NCI-H128 (cell line): ENCODE data around the gene KNOP1.
"Not testable (repeated sequence)": the region's sequence is repeated elsewhere in the genome, so short reads cannot be mapped to it uniquely, and the experiment has no call there.

Experiments
- DNase-seq: peaks from one replicate; lab custom pipeline; 2025; ENCODE audit not compliant: unreplicated experiment; lab: John Stamatoyannopoulos, UW

The KNOP1 gene

DNA sequence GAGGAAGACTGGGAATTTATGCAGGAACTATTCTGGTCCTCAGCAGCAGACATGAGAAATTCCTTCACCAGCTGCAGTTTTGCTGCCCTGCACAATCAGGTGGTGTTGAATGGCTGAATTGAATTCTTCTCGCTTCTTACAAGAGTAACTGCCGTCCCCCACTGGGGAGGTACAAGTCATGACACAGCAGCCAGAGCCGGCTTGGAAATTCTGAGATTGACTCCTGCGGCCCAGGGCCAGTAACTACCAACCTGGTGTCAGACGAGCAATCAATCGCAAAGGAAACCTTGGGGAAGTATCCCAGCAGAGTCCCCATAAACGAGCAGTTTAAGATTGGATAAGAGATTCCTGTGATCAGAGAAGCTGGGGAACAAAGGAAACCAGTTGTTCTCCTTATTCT lies 30.7 kb downstream of the KNOP1 start:
- DNase-seq = no peak

GRCh38 chr16:19685176-19685575 lies 32.9 kb downstream of the KNOP1 start:
- no peak for DNase-seq

DNA sequence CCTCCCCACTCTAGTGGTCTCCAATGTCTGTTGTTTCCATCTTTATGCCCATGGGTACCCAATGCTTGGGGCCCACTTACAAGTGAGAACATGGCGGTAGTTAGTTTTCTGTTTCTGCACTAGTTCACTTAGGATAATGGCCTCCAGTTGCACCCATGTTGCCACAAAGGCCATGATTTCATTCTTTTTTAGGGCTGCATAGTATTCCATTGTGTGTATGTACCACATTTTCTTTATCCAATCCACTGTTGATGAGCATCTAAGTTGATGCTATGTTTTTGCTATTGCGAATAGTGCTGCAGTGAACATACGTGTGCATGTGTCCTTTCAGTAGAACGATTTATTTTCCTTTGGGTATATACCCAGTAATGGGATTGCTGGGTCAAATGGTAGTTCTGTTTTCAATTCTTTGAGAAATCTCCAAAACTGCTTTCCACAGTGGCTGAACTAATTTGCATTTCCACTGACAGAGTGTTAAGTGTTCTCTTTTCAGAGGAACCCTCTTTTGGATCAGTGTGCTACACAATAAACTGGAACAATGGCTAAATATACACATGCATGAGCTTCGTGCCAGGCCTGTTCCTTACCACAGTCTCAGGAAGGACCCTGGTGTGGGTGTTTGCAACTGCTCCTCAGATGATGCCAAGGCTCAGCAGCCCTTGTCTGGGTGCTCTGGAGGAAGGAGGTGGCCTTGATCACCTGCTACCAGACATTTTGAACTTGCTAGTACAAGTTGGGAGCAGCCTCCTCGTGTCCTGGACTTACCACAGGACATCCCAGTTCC lies 34.4 kb downstream of the KNOP1 start:
- no peak for DNase-seq

GRCh38 chr16:19681637-19682036 lies 36.4 kb downstream of the KNOP1 start:
- DNase-seq = no peak

DNA sequence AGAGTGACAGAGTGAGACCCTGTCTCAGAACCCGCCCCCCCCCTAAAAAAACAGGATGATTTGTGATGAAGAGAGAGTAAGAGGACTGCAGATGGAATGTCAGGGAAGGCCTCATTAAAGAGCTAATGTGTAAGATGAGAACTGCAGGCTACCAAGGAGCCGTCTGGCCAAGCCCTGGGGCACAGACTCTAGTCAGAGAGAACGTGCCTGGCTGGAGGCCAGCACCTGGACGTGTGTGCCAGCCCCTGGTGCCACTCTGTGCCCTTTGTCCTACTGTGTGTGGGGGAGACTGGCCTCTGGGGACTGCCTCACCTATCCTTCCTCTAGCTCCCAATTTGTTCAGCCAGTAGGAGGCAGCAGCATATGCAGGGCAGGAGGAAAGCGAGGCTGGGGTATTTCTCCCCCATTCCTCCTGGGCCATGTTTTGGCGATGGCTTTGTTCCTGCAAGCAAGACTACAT lies 37.1 kb downstream of the KNOP1 start:
- DNase-seq = peak; percentile 12

DNA sequence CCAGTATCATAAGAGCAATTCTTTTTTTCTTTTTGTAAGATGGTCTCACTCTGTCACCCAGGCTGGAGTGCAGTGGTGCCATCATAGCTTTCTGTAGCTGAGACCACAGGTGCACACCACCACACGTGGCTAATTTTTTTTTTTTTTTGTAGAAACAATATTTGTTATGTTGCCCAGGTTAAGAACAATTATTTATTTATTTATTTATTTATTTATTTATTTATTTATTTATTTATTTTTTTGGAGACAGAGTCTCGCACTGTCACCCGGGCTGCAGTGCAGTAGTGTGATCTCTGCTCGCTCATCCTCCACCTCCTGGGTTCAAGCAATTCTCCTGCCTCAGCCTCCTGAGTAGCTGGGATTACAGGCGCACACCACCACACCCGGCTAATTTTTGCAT lies 38.7 kb downstream of the KNOP1 start:
- DNase-seq = not testable (repeated sequence)

- DNase-seq = no peak
Measured at GRCh38 chr16:19678804-19679203, 39.2 kb downstream of the KNOP1 start.

- DNase-seq = no peak
Measured at GRCh38 chr16:19677402-19677801, 40.6 kb downstream of the KNOP1 start.

- DNase-seq = no peak
Measured at GRCh38 chr16:19674485-19674884, 43.5 kb downstream of the KNOP1 start.

- no peak for DNase-seq
Measured at GRCh38 chr16:19672378-19672777, 45.6 kb downstream of the KNOP1 start.

GRCh38 chr16:19666477-19666876 lies 51.5 kb downstream of the KNOP1 start:
- no peak for DNase-seq

DNA sequence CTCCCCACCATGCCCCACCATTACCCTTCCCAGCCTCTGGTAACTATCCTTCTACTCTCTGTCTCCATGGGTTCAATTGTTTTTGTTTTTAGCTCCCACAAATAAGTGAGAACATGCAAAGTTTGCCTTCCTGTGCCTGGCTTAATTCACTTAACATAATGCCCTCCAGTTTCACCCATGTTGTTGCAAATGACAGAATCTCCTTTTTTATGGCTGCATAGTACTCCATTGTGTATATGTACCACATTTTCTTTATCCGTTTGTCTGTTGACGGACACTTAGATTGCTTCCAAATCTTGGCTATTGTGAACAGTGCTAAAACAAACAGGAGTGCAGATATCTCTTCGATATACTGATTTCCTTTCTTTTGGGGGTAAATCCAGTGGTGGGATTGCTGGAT lies 52.7 kb downstream of the KNOP1 start:
- DNase-seq = not testable (repeated sequence)

GRCh38 chr16:19664166-19664565 lies 53.9 kb downstream of the KNOP1 start:
- no peak for DNase-seq

DNA sequence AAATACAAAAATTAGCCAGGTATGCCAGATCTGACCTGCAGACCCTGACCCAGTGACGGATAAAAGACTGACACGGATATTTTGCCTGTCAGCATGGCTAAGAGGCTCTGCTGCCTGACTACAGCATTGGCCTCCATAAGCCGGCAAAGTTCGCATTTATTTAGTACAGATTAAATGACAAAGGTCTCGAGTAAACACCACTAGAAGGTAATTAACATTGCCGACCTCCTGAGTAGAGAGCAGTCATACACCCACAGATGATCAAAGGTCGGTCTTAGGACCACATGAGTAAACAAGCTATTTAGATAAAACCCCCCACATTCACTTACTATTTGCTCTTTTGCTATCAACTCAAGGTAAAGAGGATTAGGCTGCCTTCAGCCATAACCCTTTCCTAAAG lies 55.7 kb downstream of the KNOP1 start:
- DNase-seq = no peak

DNA sequence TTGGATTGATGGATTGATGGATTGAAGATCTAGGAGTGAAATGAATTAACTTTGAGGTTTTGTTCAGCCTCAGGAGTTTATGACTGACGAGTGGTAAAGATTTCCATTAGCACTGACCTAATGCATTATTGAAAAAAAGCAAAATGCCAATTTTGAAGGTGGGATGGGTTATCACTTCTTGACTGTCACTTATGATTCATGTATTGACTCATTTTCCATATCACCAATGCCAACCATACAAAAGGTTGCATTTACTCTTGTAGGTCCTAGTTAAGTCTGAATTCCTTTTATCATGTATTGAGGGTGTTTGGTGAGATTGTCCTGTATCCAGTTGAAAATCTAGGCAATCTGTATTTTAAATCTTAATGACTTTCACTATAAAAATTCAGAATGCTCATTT lies 57.6 kb downstream of the KNOP1 start:
- DNase-seq = no peak

GRCh38 chr16:19659554-19659953 lies 58.5 kb downstream of the KNOP1 start:
- DNase-seq = no peak

DNA sequence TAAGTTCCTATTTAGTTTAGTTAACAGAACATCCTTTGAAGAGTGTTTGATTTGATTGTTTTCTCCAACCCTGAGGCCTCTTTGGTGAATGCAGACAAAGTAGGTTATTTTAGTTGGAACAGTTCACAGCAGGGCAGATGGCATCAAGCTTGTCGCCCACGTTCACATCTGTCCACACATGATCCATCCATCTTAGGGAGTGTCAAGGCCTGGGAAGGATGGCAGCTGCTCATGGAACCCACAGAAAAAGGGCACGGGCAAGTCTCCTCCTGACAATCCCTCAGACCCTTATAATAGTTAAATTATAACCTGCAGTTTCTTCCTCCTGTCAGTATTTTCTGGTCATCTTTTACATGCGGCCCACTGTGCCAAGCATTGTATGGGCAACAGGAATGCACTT lies 60.2 kb downstream of the KNOP1 start:
- no peak for DNase-seq

DNA sequence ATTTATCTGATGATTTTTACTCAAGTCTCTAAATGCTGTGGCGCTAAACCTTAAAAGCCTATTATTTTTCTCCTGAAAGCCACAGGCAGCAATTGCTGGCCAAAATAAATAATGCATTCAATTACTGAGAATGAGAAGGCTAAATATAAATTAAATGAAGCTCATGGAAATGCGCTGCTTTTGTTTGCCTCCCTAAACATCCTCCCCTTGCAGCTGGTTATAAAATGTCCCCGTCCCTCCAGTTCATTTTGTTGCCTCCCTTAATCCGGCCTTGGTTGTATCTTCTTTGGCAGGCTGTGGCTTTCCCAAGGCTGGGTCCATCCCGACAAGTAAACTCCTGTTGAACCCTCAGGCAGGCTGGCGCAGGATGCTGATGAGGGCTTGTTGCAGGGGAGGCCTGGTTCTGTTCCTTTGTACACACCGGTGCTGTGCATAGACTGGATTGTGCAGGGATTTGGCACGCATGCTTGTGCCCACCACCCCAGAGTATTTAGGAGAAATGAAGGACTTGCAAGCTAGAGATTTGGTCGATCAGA lies 62.7 kb downstream of the KNOP1 start:
- no peak for DNase-seq

DNA sequence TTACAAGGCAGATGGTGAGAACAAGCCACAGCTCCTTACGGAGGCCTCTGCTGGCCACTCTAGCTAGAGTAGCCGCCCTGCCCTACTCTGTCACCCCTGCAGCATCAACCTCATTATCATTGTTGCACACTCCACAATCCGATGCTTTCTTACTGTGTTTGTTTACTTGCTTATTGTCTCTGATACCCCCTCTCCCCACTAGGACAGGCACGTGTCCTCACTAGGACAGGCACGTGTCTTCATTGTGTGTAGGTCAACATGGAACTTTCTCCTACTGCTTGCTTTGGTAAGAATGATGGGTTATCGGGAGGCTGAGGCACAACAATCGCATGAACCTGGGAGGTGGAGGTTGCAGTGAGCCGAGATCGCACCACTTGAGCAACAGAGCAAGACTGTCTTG lies 63.9 kb downstream of the KNOP1 start:
- DNase-seq = no peak
